DLD1 (cell line): Measurements from ENCODE around the gene RFPL4AL1.
"Not testable (repeated sequence)": the region's sequence is repeated elsewhere in the genome, so short reads cannot be mapped to it uniquely, and the experiment has no call there.

ENCODE experiments used
- in situ Hi-C: cut with HindIII; loops from 2 replicates; pipeline ENCODE4 v1.10.0; 2017; ENCODE audit warnings: low sequenced_read_pairs

RFPL4AL1 gene

DNA sequence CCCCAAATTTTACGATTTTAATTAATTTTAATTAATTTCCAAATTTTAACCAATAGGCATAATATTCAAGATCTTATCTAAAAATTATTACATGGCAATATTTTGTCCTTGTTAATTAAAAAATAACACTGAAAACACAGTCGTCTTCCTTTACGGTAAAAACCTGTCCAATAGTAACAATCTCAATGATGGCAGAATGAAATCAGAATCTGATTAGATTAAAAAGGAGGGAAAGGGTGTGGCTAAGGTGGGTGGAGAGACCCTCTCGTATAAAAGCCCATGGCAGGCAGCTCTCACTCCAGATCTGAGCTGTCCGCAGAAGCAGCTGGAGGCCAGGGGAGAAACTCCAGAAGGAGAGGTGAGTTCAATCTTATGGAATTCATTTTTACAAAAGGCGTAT is at the start of gene RFPL4AL1:
RFPL4AL1 (plus strand) TSS at position 301 of the 400 bp plus-strand sequence. CDS start 2,687 bp downstream, outside the sequence.
- in situ Hi-C loops, result not testable (repeated sequence)

DNA sequence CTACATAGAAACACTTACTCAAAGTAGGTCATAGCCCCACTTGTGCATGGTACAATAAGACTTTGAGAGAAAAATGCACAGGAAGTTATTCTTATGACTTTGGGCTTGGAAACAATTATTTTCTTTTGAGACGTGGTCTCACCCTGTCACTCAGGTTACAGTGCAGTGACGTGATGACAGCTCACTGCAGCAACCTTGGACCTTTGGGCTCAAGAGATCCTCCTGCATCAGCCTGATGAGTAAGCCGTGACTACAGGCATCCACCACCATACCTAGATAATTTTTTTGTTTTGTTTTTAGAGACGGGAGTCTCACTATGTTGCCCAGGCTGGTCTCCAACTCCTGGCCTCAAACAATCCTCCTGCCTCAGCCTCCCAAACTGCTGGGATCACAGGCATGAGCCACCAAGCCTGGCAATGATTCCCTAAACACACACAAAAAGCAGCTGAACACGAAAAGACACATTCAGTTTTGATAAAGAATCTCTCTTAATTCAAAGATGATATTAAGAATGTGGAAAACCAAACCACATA is 48.6 kb upstream of the RFPL4AL1 start:
- in situ Hi-C loops, result no loop called here

DNA sequence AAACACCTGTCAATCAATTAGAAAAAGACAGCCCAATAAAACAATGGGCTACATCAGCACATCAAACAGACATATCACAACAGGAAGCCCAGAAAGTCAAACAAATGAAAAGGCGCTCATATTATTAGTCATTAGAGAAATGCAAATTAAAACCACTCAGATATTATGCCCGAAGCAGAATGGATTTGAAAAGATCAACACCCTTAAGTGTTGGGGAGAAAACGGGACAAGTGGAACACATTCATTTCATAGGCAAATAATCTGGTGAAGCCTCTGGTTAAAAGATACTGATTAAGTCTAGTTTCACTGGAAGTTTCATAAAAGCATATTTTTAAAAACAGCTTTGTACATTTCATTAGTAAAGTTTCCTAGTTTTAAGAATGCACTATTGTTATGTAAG is 48.1 kb upstream of the RFPL4AL1 start:
- in situ Hi-C loops, result no loop called here

DNA sequence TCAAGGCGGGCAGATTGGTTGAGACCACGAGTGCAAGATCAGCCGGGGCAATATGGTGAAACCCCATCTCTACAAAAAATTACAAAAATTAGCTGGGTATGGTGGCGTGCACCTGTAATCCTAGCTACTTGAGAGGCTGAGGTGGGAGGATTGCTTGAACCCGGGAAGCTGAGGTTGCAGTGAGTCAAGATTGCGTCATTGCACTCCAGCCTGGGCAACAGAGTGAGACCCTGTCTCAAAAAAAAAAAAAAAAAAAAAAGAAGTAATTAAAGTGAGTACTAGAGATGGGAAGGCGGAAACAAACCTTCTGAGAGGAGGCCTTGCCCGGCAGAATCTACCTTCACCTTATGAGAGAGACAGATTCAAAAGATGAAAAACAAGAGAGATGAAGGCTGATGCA is 45.4 kb upstream of the RFPL4AL1 start:
- in situ Hi-C loops, result no loop called here

DNA sequence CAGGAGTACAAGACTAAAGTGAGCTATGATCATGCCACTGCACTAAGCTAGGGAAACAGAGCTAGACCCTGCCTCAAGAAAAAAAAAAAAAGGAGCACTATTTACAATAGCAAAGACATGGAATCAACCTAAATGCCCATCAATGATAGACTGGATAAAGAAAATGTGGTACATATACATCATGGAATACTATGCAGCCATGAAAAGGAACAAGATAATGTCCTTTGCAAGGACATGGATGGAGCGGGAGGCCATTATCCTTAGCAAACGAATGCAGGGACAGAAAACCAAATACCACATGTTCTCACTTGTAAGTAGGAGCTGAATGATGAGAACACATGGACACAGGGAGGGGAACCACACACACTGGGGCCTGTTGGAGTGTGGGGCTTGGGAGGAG is 38.5 kb upstream of the RFPL4AL1 start:
- in situ Hi-C loops, result not testable (repeated sequence)

DNA sequence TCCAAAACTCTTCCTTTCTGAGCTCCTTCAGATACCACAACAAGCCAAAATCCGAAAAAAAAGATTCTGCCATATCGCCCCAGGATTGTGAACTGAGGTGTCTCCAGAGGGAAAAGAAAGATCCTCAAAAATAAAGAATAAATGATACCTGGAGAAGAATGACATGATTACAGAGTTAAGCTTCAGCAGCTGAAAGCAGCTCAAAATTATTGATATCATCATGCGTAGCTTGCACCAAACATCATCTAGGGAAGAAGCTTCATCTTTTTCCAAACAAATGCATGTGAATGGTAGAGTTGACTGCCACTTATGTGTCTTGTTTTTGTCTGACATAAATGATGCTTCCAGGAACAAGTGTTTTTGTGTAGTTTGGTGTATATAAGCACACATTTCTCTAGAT is 30.6 kb upstream of the RFPL4AL1 start, which contains the start of gene NLRP9:
NLRP9 (minus strand) TSS at position 101 of the 400 bp plus-strand sequence; CDS start at position 73, 28 bp downstream.
- in situ Hi-C loops, result no loop called here

DNA sequence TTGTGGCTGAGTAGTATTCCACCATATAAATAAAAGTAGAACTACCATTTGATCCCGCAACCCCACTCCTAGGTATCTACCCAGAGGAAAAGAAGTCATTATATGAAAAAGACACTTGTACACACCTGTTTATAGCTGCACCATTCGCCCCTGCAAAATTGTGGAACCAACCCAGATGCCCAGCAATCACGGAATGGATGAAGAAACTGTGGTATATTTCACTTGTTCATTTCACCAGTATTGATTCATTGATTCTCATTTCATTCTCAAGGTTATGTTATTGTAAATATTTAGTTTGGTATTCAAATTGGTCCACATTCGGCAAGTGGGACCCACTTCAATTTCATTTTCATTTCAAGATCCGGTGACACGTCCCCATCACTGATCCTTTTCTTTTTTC is 18.2 kb upstream of the RFPL4AL1 start:
- in situ Hi-C loops, result no loop called here

DNA sequence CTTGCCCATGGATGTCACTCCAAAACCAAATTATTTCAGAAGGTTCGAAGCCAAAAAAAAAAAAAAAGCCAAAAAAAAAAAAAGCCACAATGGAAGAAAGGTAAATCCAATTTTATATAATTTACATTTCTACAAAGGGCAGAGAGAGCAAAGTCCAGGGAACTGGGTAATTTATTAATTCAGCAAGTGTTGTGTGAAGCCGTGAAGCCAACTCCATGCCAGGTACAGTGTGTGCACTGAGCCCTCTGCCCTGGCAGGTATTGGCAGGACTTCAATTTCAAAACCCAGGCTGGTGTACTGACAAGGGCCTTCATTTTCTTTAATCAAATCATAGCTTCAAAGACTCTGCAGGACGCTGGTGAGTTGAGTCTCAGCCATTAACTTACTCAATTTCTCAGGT is 15.5 kb upstream of the RFPL4AL1 start:
- in situ Hi-C loops, result no loop called here

DNA sequence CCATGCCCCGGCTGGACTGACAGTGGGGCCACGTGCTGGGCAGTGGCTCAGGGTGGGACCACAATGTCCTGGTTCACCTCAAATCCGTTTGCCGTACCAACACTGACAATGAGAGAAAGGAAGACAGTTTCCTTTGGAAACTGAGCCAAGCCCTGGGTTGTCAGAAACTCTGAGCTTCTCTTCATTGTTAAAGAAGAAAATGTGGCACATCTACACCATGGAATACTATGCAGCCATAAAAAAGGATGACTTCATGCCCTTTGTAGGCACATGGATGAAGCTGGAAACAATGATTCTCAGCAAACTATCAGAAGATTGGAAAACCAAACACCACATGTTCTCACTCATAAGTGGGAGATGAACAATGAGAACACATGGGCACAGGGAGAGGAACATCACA is 12.1 kb upstream of the RFPL4AL1 start:
- in situ Hi-C loops, result not testable (repeated sequence)

DNA sequence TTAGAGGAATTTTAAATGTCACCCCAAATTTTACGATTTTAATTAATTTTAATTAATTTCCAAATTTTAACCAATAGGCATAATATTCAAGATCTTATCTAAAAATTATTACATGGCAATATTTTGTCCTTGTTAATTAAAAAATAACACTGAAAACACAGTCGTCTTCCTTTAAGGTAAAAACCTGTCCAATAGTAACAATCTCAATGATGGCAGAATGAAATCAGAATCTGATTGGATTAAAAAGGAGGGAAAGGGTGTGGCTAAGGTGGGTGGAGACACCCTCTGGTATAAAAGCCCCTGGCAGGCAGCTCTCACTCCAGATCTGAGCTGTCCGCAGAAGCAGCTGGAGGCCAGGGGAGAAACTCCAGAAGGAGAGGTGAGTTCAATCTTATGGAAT is 10.1 kb upstream of the RFPL4AL1 start, which contains the start of gene RFPL4A:
RFPL4A (plus strand) TSS at position 301 of the 400 bp plus-strand sequence. CDS start 2,704 bp downstream, outside the sequence.
- in situ Hi-C loops, result not testable (repeated sequence)

DNA sequence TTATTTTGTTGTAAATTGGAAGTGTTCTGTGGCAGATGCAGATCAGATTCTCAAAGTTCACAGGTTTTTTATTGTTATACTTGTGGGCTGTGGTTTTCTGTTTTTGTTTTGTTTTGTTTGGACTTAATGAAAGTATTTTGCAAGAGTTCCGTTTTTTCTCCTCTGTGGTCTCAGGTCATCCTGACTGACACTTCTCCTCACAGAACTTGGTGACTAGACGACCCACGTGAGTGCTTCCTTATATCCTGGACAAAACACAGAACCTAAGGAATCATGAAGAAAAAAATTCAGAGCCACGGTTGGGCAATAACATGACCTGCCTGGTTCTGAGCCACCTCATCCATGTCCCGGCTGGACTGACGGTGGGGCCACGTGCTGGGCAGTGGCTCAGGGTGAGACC is 2.5 kb upstream of the RFPL4AL1 start:
- in situ Hi-C loops, result no loop called here

DNA sequence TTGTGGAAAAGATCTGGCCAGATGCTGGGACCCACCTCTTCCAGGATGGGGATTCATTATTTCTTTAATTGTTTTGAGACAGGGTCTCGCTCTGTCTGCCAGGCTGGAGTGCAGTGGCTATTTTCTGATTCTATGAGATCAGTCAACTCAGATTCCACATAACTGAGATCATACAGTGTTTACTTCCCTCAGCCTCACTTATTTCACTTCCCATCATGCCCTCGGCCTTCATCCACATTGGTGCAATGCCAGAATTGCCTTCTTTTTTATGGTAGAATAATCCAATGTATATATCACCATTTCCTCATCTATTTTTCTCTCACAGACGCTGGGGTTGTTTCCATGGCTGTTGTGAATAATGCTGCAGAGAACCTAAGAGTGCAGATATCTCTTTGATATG is 714 bp downstream of the RFPL4AL1 start:
- in situ Hi-C loops, result not testable (repeated sequence)

DNA sequence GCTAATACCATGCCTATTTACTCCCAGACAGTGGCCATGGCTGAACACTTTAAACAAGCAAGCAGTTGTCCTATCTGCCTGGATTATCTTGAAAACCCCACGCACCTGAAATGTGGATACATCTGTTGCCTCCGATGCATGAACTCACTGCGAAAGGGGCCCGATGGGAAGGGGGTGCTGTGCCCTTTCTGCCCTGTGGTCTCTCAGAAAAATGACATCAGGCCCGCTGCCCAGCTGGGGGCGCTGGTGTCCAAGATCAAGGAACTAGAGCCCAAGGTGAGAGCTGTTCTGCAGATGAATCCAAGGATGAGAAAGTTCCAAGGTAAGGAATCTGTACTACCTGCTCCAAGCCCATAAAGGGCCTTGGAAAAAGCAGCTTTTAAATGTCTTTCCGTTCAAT is 8.6 kb downstream of the RFPL4AL1 start:
- in situ Hi-C loops, result no loop called here

DNA sequence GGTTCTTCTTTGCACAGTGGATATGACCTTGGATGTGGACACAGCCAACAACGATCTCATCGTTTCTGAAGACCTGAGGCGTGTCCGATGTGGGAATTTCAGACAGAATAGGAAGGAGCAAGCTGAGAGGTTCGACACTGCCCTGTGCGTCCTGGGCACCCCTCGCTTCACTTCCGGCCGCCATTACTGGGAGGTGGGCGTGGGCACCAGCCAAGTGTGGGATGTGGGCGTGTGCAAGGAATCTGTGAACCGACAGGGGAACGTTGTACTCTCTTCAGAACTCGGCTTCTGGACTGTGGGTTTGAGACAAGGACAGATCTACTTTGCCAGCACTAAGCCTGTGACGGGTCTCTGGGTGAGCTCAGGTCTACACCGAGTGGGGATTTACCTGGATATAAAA is 9.4 kb downstream of the RFPL4AL1 start:
- in situ Hi-C loops, result no loop called here

DNA sequence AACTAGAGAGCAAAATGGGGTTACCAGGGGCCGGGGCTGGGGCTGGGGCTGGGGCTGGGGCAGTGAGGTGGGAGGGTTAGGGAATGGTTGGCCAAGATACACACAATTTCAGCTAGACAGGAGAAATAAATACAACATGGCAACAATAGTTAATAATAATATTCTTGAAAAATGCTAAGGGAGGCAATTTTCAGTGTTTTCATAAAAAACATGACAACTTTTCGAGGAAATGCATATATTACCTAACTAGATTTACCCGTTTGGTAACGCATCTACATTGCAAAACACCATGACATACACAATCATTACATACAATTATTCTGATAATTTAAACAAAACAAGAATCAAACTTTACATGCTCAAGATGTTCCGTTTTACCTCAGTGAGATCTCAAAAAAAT is 12.2 kb downstream of the RFPL4AL1 start:
- in situ Hi-C loops, result no loop called here

DNA sequence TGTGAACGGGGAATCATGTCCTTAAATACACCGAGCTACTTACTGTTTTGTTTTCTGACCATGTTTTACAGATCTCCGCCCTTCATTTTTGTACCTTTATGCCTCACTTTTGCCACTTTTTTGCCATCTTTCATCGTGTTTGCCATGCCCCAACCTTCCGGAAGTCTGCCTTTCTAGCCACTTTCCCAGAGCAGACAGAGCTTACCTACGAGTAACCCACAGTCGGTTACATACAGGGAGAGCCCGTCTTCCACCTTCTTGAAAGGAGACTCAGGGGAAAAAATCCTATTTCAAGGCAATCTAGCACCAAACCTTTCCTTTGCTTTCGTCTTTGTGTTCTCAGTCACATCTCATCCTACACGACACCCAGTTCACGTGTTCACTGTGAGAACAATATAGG is 26.1 kb downstream of the RFPL4AL1 start:
- in situ Hi-C loops, result no loop called here

DNA sequence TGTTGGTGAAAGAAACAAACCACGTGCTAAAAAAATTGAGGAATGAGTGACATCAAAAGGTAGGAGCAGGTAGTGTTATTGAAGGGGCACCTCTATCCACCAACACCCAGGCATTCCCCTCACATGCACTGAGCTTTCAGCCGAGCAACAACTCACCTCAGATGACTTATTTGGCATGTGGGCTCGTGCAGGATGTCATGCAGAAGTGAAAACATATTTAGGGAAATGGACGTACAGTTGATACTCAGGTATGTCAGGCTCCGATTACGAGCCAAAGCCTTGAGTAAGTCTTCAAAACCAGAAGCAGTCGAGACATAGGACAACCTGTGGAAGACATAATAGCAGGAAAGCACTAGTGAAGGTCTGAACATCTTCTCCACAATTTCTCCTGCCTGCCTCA is 32.5 kb downstream of the RFPL4AL1 start:
- in situ Hi-C loops, result no loop called here

DNA sequence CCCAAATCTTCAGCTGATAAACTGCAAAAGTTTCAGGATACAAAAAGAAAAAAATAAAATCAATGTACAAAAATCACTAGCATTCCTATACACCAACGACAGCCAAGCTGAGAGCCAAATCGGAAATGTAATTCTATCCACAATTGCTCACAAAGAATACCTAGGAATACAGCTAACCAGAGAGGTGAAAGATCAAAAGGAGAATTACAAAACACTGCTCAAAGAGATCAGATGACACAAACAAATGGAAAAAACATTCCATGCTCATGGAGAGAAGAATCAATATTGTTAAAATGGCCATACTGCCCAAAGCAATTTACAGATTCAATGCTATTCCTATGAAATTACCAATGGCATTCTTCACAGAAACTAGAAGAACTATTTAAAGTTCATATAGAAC is 33.4 kb downstream of the RFPL4AL1 start:
- in situ Hi-C loops, result no loop called here

DNA sequence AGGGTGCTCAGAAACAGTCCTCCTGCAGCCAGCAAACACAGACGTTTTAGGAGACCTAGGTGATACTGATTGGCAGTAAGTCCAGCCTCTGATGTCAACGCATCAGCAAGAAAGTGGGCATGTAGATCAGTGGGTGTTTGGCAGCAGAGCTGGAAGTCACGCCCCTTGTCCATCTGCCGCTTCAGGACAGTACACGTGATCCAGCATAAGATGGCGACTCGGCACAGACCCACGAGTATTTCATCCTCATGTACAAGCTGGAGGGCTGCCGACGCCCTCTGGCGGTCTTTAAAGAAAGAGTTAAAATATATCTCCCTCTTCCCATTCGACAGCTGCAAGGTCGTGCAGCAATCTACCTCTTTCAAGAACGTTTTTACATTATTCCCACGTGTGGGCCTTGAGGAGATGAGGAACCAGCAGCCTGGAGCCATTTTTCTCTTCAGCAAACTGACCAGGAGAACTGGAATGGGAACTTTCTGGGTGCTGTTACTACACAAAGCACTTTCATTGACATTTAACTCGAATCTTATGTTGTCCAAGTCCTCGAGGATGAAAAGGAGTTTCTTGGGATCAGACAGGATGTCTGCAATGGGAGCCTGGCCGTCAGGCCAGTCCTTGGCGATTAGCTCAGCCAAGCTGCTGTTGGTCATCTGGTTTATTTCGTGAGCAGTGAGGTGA is 40.6 kb downstream of the RFPL4AL1 start:
- in situ Hi-C loops, result no loop called here

DNA sequence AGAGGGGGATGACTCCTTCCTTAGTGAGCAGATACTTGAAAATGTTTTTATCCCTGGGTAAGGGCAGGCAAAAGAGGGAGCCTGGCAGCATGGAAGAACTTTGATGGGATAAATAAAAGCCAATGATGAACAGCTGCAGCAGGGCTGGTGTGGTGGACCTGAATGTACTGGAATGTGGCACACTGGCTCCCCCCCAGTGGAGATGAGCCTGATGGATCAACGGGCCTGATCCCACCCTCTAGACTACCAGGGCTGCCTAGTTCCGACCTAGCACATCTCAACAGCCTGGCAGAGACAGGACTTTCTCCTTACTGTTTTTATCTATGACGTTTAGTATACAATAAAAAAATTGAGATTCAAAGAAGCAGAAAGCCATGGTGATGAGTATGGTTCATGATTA is 42.4 kb downstream of the RFPL4AL1 start:
- in situ Hi-C loops, result no loop called here

DNA sequence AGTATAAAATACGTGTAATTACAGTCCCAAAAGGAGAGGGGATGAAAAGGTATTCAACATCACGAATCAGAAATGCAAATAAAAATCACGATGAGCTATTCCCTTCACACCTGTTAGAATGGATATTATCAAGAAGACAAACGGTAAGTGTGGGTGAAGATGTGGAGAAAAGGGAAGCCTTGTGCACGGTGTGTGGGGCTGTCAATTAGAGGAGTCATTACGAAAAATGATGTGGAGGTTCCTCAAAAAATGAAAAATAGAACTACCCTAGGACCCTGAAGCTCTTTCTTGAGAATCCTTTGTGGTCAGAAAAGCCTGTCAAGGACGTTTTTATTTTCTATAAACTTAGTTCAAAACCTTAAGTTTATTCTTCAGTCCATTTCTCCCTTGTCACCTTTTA is 43.5 kb downstream of the RFPL4AL1 start:
- in situ Hi-C loops, result no loop called here

DNA sequence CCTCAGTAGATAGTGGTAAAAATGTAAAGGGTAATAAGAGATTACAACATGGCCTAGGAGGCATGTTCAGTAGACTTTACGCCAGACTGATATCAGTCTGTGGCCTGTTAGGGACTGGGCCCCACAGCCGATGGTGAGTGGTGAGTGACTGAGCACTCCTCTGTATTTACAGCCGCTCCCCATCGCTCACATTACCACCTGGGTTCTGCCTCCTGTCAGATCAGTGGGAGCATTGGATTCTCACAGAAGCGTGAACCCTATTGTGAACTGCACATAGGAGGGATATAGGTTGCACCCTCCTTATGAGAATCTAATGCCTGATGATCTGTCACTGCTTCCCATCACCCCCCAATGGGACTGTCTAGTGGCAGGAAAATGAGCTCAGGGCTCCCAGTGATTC is 45.0 kb downstream of the RFPL4AL1 start:
- in situ Hi-C loops, result no loop called here

DNA sequence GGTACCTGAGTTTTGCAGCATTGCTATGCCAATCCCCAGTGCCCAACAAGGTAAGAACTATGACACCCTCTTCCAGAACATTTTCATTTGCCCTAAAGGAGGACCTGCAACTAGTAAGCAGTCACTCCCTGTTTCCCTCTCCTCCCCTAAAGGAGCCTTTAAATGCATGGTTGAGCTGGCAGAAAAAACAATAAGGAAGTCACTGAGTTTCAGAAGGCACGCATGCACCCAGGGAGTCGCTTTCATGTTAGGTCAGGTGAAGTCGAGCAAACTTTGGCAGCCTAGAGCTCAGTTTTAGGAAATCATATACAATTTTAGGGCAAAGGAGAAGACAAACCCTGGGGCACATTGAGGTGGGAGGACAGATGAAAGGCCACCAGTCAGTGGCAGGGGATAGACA is 51.1 kb downstream of the RFPL4AL1 start:
- in situ Hi-C loops, result no loop called here
